Lung (tissue), 12 donors: Measurements from ENCODE around the gene COL4A2. TPM values are rescaled to one million over a fixed set of nuclear protein-coding genes. Genes with fewer than 3 reads are reported as not detected.

Experiments
- ATAC-seq: fragments of 200-7000 bp; cut with Tn5 transposase; one replicate; pipeline ENCODE4 v1.9.1; 2020; ENCODE audit warnings: moderate number of reproducible peaks; ENCODE audit not compliant: insufficient read depth, low FRiP score
- DNase-seq, 3 donors: peaks; one replicate each; pipeline ENCODE4 v3.0.0-alpha.2; 2013 to 2017
- H3K27ac ChIP-seq, 2 donors: one replicate each; pipeline ENCODE4 v1.5.1; 2013; ENCODE audit warnings: mild to moderate bottlenecking in 2 of 2, moderate library complexity in 2 of 2, control low read depth in 1 of 2, inconsistent platforms in 1 of 2, low read depth in 1 of 2, low read length in 1 of 2
- H3K27me3 ChIP-seq, 3 donors: one replicate each; pipeline ENCODE4 v1.5.1; 2013; ENCODE audit warnings: low read length in 2 of 3; ENCODE audit not compliant: control insufficient read depth in 3 of 3, insufficient read depth in 3 of 3
- H3K36me3 ChIP-seq, 4 donors: one replicate each; pipeline ENCODE4 v1.5.1; 2013; ENCODE audit warnings: low read length in 4 of 4, mild to moderate bottlenecking in 1 of 4, moderate library complexity in 1 of 4; ENCODE audit not compliant: control insufficient read depth in 4 of 4, insufficient read depth in 4 of 4
- H3K4me1 ChIP-seq, 5 donors: one replicate each; pipeline ENCODE4 v1.5.1; 2013; ENCODE audit warnings: low read length in 5 of 5, mild to moderate bottlenecking in 2 of 5, moderate library complexity in 1 of 5; ENCODE audit not compliant: control insufficient read depth in 5 of 5, insufficient read depth in 5 of 5
- H3K4me3 ChIP-seq: one replicate; pipeline ENCODE4 v1.5.1; 2013; ENCODE audit warnings: mild to moderate bottlenecking, control low read depth, moderate library complexity
- H3K9ac ChIP-seq, 2 donors: one replicate each; pipeline ENCODE4 v1.5.1; 2013; ENCODE audit warnings: low read length in 2 of 2, control low read depth in 1 of 2; ENCODE audit not compliant: insufficient read depth in 1 of 2
- H3K9me3 ChIP-seq, 4 donors: one replicate each; pipeline ENCODE4 v1.5.1; 2013; ENCODE audit warnings: low read length in 3 of 4, mild to moderate bottlenecking in 1 of 4, moderate library complexity in 1 of 4; ENCODE audit not compliant: control insufficient read depth in 4 of 4, insufficient read depth in 3 of 4
- CTCF ChIP-seq: IDR thresholded peaks from 2 replicates; pipeline ENCODE4 v1.5.1; 2012; ENCODE audit warnings: mild to moderate bottlenecking; ENCODE audit errors: control extremely low read depth, extremely low read depth
- WGBS, 2 donors: extraction: QIAGEN DNeasy Blood & Tissue Kit; methylation state at CpG; one replicate each; pipeline ENCODE4 v1.1.7; 2013; 5-methylcytosine and 5-hydroxymethylcytosine counted together
- polyA plus RNA-seq, 2 donors: library from polyadenylated mRNA; stranded (reverse); fragments of 200-250 nt; gene quantifications; one replicate each; pipeline ENCODE4 v1.2.1, GENCODE V29; 2013
- total RNA-seq, 2 donors: library from RNA; depleted of rRNA in 1 of 2; stranded (reverse); fragments of >200 nt in 1 of 2; gene quantifications; one replicate each; pipeline ENCODE4 v1.2.1, GENCODE V29; 2014 to 2021
- donor health status: control.
- donor health status: control.
- donor health status: Bipolar disorder and iron deficiency.
- donor health status: healthy.
- donor health status: DM: yes; HTN: yes; CAD: no.

COL4A2 gene
- total and polyA plus RNA-seq, 4 donors = 169 to 627 (median 339) TPM

GRCh38 chr13:110361365-110361911 lies 54.4 kb downstream of the COL4A2 start:
- TF ChIP-seq CTCF = no peak
- Histone ChIP-seq H3K4me3 (no peak overlapping the region), H3K9me3 (no peaks in the 10 kb centered on the region), H3K27ac (peak overlapping the region; percentile 52 to 69), H3K4me1 (peaks cover 0 to 9% (median 3%) of the 10 kb centered on the region in 5 donors), H3K9ac (no peak overlapping the region), H3K36me3 (peaks cover 0 to 10% (median 2%) of the 10 kb centered on the region in 4 donors), H3K27me3 (no peaks in the 10 kb centered on the region)
- DNase-seq (peak in 1 of 3 donors; percentile 50), ATAC-seq (peak; percentile 44)
- 44 to 54% methylated on average over 10 of the region's 10 CpGs for WGBS, 2 donors

DNA sequence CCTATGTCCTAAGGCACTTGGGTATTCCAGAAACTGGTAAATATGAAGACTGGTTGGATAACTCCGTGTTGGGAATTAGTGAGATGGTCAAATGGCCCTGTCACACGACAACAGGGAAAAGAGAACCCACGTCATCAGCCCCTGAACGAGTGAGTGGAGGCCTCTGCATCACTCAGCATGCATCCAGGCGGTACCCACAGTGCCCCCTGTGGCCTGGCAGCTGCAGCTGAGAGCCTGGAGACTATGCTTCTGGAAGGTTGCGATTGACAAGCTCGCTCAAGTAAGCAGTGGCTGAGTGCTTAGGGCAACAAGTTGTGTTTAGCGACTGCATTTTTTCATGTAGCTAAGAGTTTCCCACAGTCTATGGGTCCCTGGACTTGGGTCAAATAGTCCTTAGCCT lies 55.9 kb downstream of the COL4A2 start:
- H3K4me3 ChIP-seq = no peak overlapping the region
- H3K9ac ChIP-seq = no peak overlapping the region
- DNase-seq (no peak), ATAC-seq (no peak)
- H3K9me3 ChIP-seq = no peaks in the 10 kb centered on the region
- no peak for TF ChIP-seq CTCF
- no peak overlapping the region for H3K27ac ChIP-seq
- no peaks in the 10 kb centered on the region for H3K27me3 ChIP-seq
- peaks cover 3 to 9% (median 3%) of the 10 kb centered on the region in 5 donors for H3K4me1 ChIP-seq
- 69 to 82% methylated on average over 8 of the region's 8 CpGs for WGBS, 2 donors
- H3K36me3 ChIP-seq = peaks cover 0 to 10% (median 2%) of the 10 kb centered on the region in 4 donors

- peaks cover 3 to 9% (median 3%) of the 10 kb centered on the region in 5 donors for H3K4me1 ChIP-seq
- ATAC-seq = no peak
- TF ChIP-seq CTCF = no peak
- peaks cover 0 to 5% (median 2%) of the 10 kb centered on the region in 4 donors for H3K36me3 ChIP-seq
- no peaks in the 10 kb centered on the region for H3K27me3 ChIP-seq
- no peak for DNase-seq
- H3K27ac ChIP-seq = no peak overlapping the region
- H3K9me3 ChIP-seq = no peaks in the 10 kb centered on the region
- no peak overlapping the region for H3K9ac ChIP-seq
- 82 to 90% methylated on average over 5 of the region's 5 CpGs for WGBS, 2 donors
- no peak overlapping the region for H3K4me3 ChIP-seq
Measured at GRCh38 chr13:110364081-110364480, 57.0 kb downstream of the COL4A2 start.

- Histone ChIP-seq H3K27ac (no peak overlapping the region), H3K9ac (no peak overlapping the region), H3K9me3 (peaks cover 0 to 2% (median 0%) of the 10 kb centered on the region in 4 donors), H3K4me3 (no peak overlapping the region), H3K27me3 (no peaks in the 10 kb centered on the region), H3K4me1 (peaks cover 1 to 8% (median 3%) of the 10 kb centered on the region in 5 donors), H3K36me3 (peaks cover 0 to 4% (median 0%) of the 10 kb centered on the region in 4 donors)
- ATAC-seq (no peak), DNase-seq (no peak)
- no peak for TF ChIP-seq CTCF
- 60 to 77% methylated on average over 3 of the region's 3 CpGs for whole genome bisulfite sequencing, 2 donors
Measured at GRCh38 chr13:110365876-110366275, 58.8 kb downstream of the COL4A2 start.
